Measurements from ENCODE around the gene PANK4. TPM values are rescaled to one million over a fixed set of nuclear protein-coding genes. Genes with fewer than 3 reads are reported as not detected.

The PANK4 gene
- total and polyA plus RNA-seq, 2 of the 8 experiments (the other 6 are each of a cell fraction or from before 2014, with no cell fraction given): 20.1 to 29.7 TPM

- TF ChIP-seq CHD7 (IDR thresholded peaks at IDR 0.05; ENCODE audit: insufficient replicate concordance, low read length) (no peak), EGR1 (IDR thresholded peaks at IDR 0.05; ENCODE audit: borderline replicate concordance, low read depth, low read length) (no peak), TAF7 (optimal IDR thresholded peaks at IDR 0.05; ENCODE audit: borderline replicate concordance, low read depth, low read length) (no peak), RAD21 (IDR thresholded peaks at IDR 0.05 in 1 of 2, conservative IDR thresholded peaks at IDR 0.05 in 1 of 2; ENCODE audit: low read depth in 2 of 2, low read length in 2 of 2) (no peak), CEBPB (IDR thresholded peaks at IDR 0.05; ENCODE audit: low read depth, low read length) (no peak), CBX8 (IDR thresholded peaks at IDR 0.05; ENCODE audit: borderline replicate concordance, low read depth, low read length) (no peak), TBP (IDR thresholded peaks at IDR 0.05; ENCODE audit: low read depth, low read length) (no peak), TCF12 (IDR thresholded peaks at IDR 0.05; ENCODE audit: low read depth, low read length) (no peak), RFX5 (IDR thresholded peaks at IDR 0.05; ENCODE audit: borderline replicate concordance, low read depth, low read length) (no peak), FOSL1 (IDR thresholded peaks at IDR 0.05; ENCODE audit: insufficient read depth, low read depth, low read length) (no peak), SIN3A (conservative IDR thresholded peaks at IDR 0.05 in 1 of 2, IDR thresholded peaks at IDR 0.05 in 1 of 2; ENCODE audit: low read depth in 1 of 2, low read length in 2 of 2) (no peak), SIRT6 (IDR thresholded peaks at IDR 0.05; ENCODE audit: low read length) (no peak)
Observed at GRCh38 chr1:2520806-2521205, 5.6 kb downstream of the PANK4 start (continued).

Data from H1 (cell line).